Breast epithelium (tissue), 3 donors: ENCODE measurements around the gene SLC9A3.

Source experiments
- CTCF ChIP-seq, 3 donors: fragments of 450-650 bp; IDR thresholded peaks; one replicate each; pipeline ENCODE4 v1.5.1; 2016 to 2017; ENCODE audit warnings: antibody characterized with exemption in 3 of 3, mild to moderate bottlenecking in 3 of 3, moderate library complexity in 3 of 3
- POLR2A ChIP-seq: fragments of 450-650 bp; IDR thresholded peaks from one replicate; pipeline ENCODE4 v1.6.1; 2016; ENCODE audit warnings: antibody characterized with exemption, mild to moderate bottlenecking, moderate library complexity
- POLR2AphosphoS5 ChIP-seq, 3 donors: sonication (generic); formaldehyde crosslinking; IDR thresholded peaks; one replicate each; pipeline ENCODE4 v1.6.1; 2017; ENCODE audit warnings: antibody characterized with exemption in 3 of 3

DNA sequence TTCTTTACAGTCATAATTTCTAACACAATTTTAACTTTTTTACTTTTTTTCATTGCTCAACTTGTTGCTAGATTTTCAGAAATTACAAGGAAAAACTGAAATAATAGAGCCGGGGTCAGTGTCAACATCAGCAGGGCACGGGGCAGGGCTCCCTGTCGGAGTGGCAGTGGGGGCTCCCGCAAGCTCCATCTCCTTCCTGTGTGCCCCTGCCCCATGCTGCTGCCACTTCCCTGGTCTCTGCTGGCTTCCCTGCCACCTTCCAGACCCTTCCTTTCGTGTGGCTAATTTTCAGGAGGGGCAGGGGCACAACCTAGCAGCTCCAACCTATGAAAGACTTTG is 82.3 kb downstream of the SLC9A3 start:
- no peak for TF ChIP-seq CTCF (IDR thresholded peaks at IDR 0.05)
- no peak for TF ChIP-seq POLR2A
- no peak for TF ChIP-seq POLR2AphosphoS5 (IDR thresholded peaks at IDR 0.05)
